ENCODE data around the gene NIT2. TPM values are rescaled to one million over a fixed set of nuclear protein-coding genes. Genes with fewer than 3 reads are reported as not detected.

NIT2 gene
- total RNA-seq, 1 experiment from 2014 or later = 63.1 TPM

DNA sequence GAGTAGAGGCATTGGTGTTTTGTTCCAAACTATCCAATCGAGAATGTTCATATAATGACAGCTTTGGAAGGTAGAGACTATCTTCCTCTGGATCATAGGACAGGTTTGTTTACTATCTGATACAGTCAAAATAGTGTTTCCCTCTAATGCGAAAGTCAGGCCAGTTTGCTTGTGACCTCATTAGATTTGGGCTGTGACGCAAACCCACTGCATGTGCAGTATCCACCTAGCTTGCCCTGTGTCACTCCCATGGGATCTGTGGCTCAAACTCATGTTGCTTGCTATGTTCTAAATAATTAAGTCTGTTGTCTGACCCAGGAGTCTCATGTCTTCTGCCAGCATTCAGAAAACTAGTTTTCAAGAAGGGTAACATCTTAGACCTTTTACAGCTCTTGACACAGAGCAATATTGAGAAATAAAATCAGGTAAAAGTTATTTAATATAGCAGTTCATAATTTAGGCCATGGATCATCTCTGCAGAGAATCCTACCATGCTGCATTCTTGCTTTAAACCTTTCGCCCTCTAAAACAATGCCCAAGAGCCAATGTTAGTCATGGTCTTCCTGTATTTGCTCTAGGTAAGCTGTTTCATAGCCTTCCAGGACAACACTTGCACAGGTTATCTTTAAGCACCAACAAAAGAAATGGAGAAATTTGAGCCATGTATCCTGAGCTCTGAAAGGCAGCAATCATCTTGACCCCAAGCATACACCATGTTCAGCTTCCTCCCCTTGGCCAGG is 26.4 kb downstream of the NIT2 start:
- ChIA-PET POLR2A (ENCODE audit: unreplicated experiment) (no interaction called here), CTCF (interaction anchor here (0.7 kb wide), 1 partner anchor 125 kb away, joined by 4 read pairs; no protein-coding TSS in a partner anchor)
- Histone ChIP-seq H3K27ac (ENCODE audit: low read length) (no peak overlapping the region), H3K4me1 (ENCODE audit: insufficient read depth, low read length) (peaks cover 16% of the 10 kb centered on the region), H3K4me3 (ENCODE audit: low read length) (no peak overlapping the region), H4K20me1 (ENCODE audit: low read length) (0 out of 2 replicates have a peak, but pooled peaks cover under 1% of the 10 kb centered on the region), H2AFZ (ENCODE audit: low read length) (no peak overlapping the region), H3F3A (ENCODE audit: low read length, unreplicated experiment) (no peaks in the 10 kb centered on the region), H3K36me3 (ENCODE audit: low read depth, low read length) (peaks cover 64% of the 10 kb centered on the region), H3K4me2 (ENCODE audit: low read length) (0 out of 2 replicates have a peak overlapping the region, but pooled peaks have one; percentile 12), H3K79me2 (ENCODE audit: low read length) (no peaks in the 10 kb centered on the region), H3K9me2 (replicated peaks; ENCODE audit: low read length) (no peaks in the 10 kb centered on the region), H3K9me3 (ENCODE audit: low read length) (no peaks in the 10 kb centered on the region), H3K27me3 (ENCODE audit: low read length) (no peaks in the 10 kb centered on the region), H3K9ac (ENCODE audit: low read length) (no peak overlapping the region)
- DNase-seq = peak; percentile 74
- intact Hi-C loops (cut with micrococcal nuclease) = no loop called here
- ATAC-seq = peak; percentile 83
- TF ChIP-seq EZH2 (IDR thresholded peaks at IDR 0.05; ENCODE audit: low read length, unreplicated experiment) (no peak), EZH2phosphoT487 (IDR thresholded peaks at IDR 0.05; ENCODE audit: borderline replicate concordance, low read length) (no peak)
- TF ChIP-seq, protein P1, sequence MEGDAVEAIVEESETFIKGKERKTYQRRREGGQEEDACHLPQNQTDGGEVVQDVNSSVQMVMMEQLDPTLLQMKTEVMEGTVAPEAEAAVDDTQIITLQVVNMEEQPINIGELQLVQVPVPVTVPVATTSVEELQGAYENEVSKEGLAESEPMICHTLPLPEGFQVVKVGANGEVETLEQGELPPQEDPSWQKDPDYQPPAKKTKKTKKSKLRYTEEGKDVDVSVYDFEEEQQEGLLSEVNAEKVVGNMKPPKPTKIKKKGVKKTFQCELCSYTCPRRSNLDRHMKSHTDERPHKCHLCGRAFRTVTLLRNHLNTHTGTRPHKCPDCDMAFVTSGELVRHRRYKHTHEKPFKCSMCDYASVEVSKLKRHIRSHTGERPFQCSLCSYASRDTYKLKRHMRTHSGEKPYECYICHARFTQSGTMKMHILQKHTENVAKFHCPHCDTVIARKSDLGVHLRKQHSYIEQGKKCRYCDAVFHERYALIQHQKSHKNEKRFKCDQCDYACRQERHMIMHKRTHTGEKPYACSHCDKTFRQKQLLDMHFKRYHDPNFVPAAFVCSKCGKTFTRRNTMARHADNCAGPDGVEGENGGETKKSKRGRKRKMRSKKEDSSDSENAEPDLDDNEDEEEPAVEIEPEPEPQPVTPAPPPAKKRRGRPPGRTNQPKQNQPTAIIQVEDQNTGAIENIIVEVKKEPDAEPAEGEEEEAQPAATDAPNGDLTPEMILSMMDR (conservative IDR thresholded peaks at IDR 0.05; ENCODE audit: low read depth, low read length) = no peak
- no TSS peak for BruUV-seq (replicated peaks)

DNA sequence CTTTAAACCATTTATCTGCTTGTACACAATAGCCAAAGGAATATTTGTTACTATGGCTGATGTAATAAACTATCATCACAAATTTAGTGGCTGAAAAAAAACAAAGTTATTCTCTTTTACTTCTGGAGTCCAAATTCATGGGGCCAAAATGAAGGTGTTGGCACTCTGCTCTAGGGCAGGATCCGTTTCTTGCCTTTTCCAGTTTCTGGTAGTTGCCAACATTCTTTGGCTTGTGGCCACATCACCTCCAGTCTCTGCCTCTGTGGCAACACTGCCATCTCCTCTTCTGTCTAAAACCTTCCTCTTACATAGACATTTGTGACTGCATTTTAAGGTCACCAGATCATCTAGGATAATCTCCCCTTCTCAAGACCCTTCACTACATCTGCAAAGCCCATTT is 27.3 kb downstream of the NIT2 start:
- peaks cover 16% of the 10 kb centered on the region for H3K4me1 ChIP-seq (ENCODE audit: insufficient read depth, low read length)
- H3K79me2 ChIP-seq (ENCODE audit: low read length) = no peaks in the 10 kb centered on the region
- TSS peak; percentile 1 for BruUV-seq (replicated peaks)
- intact Hi-C loops (cut with micrococcal nuclease) = no loop called here
- no peak overlapping the region for H2AFZ ChIP-seq (ENCODE audit: low read length)
- H3K36me3 ChIP-seq (ENCODE audit: low read depth, low read length) = peaks cover 68% of the 10 kb centered on the region
- ChIA-PET CTCF (no interaction called here), POLR2A (ENCODE audit: unreplicated experiment) (no interaction called here)
- H4K20me1 ChIP-seq (ENCODE audit: low read length) = 0 out of 2 replicates have a peak, but pooled peaks cover 7% of the 10 kb centered on the region
- H3K9ac ChIP-seq (ENCODE audit: low read length) = no peak overlapping the region
- TF ChIP-seq EZH2phosphoT487 (IDR thresholded peaks at IDR 0.05; ENCODE audit: borderline replicate concordance, low read length) (no peak), EZH2 (IDR thresholded peaks at IDR 0.05; ENCODE audit: low read length, unreplicated experiment) (no peak)
- TF ChIP-seq, protein P1 (conservative IDR thresholded peaks at IDR 0.05; ENCODE audit: low read depth, low read length) = no peak
- H3K4me3 ChIP-seq (ENCODE audit: low read length) = no peak overlapping the region
- H3K9me3 ChIP-seq (ENCODE audit: low read length) = no peaks in the 10 kb centered on the region
- H3F3A ChIP-seq (ENCODE audit: low read length, unreplicated experiment) = no peaks in the 10 kb centered on the region
- ATAC-seq (no peak), DNase-seq (no peak)
- H3K27me3 ChIP-seq (ENCODE audit: low read length) = no peaks in the 10 kb centered on the region
- H3K9me2 ChIP-seq (replicated peaks; ENCODE audit: low read length) = no peaks in the 10 kb centered on the region
- H3K4me2 ChIP-seq (ENCODE audit: low read length) = no peak overlapping the region
- no peak overlapping the region for H3K27ac ChIP-seq (ENCODE audit: low read length)

DNA sequence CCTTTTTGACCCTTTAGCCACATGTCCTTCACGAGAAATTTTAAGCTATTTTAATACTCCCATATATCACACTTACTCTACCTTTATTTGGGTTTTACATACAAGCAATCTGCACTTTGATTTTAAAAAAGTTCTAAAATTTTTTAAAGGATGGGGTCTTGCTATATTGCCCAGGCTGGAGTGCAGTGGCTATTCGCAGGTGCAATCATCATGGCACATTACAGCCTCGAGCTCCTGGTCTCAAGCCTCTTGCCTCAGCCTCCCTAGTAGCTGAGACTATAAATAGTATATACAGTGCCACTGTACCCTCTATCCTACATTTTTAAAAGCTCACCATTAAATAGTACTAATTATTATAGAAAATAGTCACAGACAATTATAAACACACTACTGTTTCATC is 29.9 kb downstream of the NIT2 start:
- peaks cover 16% of the 10 kb centered on the region for H3K4me1 ChIP-seq (ENCODE audit: insufficient read depth, low read length)
- intact Hi-C loops (cut with micrococcal nuclease) = no loop called here
- H3K9me3 ChIP-seq (ENCODE audit: low read length) = no peaks in the 10 kb centered on the region
- ChIA-PET CTCF (no interaction called here), POLR2A (ENCODE audit: unreplicated experiment) (no interaction called here)
- H3K36me3 ChIP-seq (ENCODE audit: low read depth, low read length) = peaks cover 81% of the 10 kb centered on the region
- H2AFZ ChIP-seq (ENCODE audit: low read length) = no peak overlapping the region
- TF ChIP-seq EZH2 (IDR thresholded peaks at IDR 0.05; ENCODE audit: low read length, unreplicated experiment) = no peak
- TF ChIP-seq EZH2phosphoT487 (IDR thresholded peaks at IDR 0.05; ENCODE audit: borderline replicate concordance, low read length) = no peak
- TF ChIP-seq, protein P1 (conservative IDR thresholded peaks at IDR 0.05; ENCODE audit: low read depth, low read length) = no peak
- H3K4me2 ChIP-seq (ENCODE audit: low read length) = no peak overlapping the region
- H3K4me3 ChIP-seq (ENCODE audit: low read length) = no peak overlapping the region
- ATAC-seq (no peak), DNase-seq (no peak)
- no TSS peak for BruUV-seq (replicated peaks)
- no peak overlapping the region for H3K27ac ChIP-seq (ENCODE audit: low read length)
- H3K27me3 ChIP-seq (ENCODE audit: low read length) = no peaks in the 10 kb centered on the region
- no peaks in the 10 kb centered on the region for H3K9me2 ChIP-seq (replicated peaks; ENCODE audit: low read length)
- no peak overlapping the region for H3K9ac ChIP-seq (ENCODE audit: low read length)
- no peaks in the 10 kb centered on the region for H3K79me2 ChIP-seq (ENCODE audit: low read length)
- H4K20me1 ChIP-seq (ENCODE audit: low read length) = 0 out of 2 replicates have a peak, but pooled peaks cover 7% of the 10 kb centered on the region
- H3F3A ChIP-seq (ENCODE audit: low read length, unreplicated experiment) = no peaks in the 10 kb centered on the region
